AG09309 (cell line): ENCODE data around the gene GPR32.

ENCODE experiments used
- DNase-seq: peaks from one replicate; pipeline ENCODE4 v3.0.0-alpha.2; 2010; ENCODE audit warnings: low read depth
- H3K4me3 ChIP-seq: 2 replicates; pipeline ENCODE4 v1.5.1; 2011; ENCODE audit warnings: mild to moderate bottlenecking, low read depth, low read length, moderate library complexity; ENCODE audit not compliant: control insufficient read depth
- CTCF ChIP-seq: IDR thresholded peaks from 2 replicates; pipeline ENCODE4 v1.5.1; 2011; ENCODE audit warnings: mild to moderate bottlenecking, low read depth, low read length, inconsistent platforms; ENCODE audit not compliant: insufficient read depth, control insufficient read depth; ENCODE audit errors: missing control alignments

The GPR32 gene

GRCh38 chr19:50724522-50725217 is 45.6 kb upstream of the GPR32 start:
- DNase-seq = peak; percentile 97
- TF ChIP-seq CTCF = peak; percentile 49
- peak overlapping the region; percentile 88 for H3K4me3 ChIP-seq

GRCh38 chr19:50725218-50725910 is 44.9 kb upstream of the GPR32 start:
- peak overlapping the region; percentile 76 for H3K4me3 ChIP-seq
- DNase-seq = no peak
- TF ChIP-seq CTCF = no peak

- peak overlapping the region; percentile 76 for H3K4me3 ChIP-seq
- TF ChIP-seq CTCF = no peak
- DNase-seq = no peak
Observed at GRCh38 chr19:50725911-50726230, 44.4 kb upstream of the GPR32 start.

GRCh38 chr19:50728084-50728737 is 42.1 kb upstream of the GPR32 start:
- DNase-seq = no peak
- no peak overlapping the region for H3K4me3 ChIP-seq
- TF ChIP-seq CTCF = no peak

- no peak for TF ChIP-seq CTCF
- H3K4me3 ChIP-seq = no peak overlapping the region
- no peak for DNase-seq
Observed at GRCh38 chr19:50729894-50730293, 40.4 kb upstream of the GPR32 start.

GRCh38 chr19:50735869-50736268 is 34.4 kb upstream of the GPR32 start:
- no peak for DNase-seq
- TF ChIP-seq CTCF = no peak
- no peak overlapping the region for H3K4me3 ChIP-seq
